Measurements from ENCODE around the gene HDAC8. TPM values are rescaled to one million over a fixed set of nuclear protein-coding genes. Genes with fewer than 3 reads are reported as not detected.

The HDAC8 gene
- total RNA-seq, 4 donors from 2014 or later, result 9.0 to 18.1 (median 14.2) TPM

DNA sequence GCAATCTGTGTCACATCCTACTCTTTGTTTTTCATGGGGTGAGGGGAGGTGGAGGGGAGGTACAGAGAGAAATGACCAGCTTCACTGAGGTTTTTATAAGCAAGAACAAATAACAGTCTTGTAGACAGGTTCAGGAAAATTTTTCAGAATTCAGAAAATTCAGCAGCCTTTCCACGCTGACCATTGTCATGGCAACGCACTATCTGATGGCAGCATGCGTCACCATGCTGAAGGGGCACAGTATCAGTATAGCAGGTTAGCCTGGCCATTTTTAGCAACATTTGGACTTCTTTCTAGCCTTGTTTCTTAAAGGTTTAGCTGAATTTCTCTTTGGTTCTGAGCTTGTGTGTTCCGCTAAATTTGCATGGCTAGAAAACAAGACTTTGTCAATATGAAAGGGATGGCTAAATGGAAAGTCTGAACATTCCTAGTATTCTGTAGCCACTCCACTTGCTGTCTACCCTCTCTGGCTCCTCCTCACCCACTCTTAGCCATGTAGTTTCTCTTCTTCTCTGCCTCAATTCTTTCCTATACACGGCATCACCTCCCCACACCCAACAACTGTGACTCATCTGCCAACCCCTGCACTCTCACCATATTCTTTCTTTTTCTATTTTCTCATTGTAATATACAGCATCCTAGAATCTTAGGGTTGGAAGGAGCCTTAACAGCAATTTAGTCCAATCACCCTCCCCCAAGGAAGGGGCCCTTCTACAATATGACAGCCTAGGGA, 224.2 kb downstream of the HDAC8 start:
- Histone ChIP-seq H3K9me3 (no peaks in the 10 kb centered on the region), H3K4me3 (no peak overlapping the region), H3K36me3 (no peaks in the 10 kb centered on the region), H3K4me1 (no peaks in the 10 kb centered on the region), H3K27ac (no peak overlapping the region), H3K27me3 (no peaks in the 10 kb centered on the region)
- in situ Hi-C loops (cut with MboI; ENCODE audit: low sequenced_read_pairs in 4 of 4), result loop anchor here in 1 of 4 donors (25.0 kb wide), 1 partner anchor 89 kb away; no protein-coding TSS in a partner anchor
- ATAC-seq (no peak), DNase-seq (no peak)
- TF ChIP-seq, protein P1, sequence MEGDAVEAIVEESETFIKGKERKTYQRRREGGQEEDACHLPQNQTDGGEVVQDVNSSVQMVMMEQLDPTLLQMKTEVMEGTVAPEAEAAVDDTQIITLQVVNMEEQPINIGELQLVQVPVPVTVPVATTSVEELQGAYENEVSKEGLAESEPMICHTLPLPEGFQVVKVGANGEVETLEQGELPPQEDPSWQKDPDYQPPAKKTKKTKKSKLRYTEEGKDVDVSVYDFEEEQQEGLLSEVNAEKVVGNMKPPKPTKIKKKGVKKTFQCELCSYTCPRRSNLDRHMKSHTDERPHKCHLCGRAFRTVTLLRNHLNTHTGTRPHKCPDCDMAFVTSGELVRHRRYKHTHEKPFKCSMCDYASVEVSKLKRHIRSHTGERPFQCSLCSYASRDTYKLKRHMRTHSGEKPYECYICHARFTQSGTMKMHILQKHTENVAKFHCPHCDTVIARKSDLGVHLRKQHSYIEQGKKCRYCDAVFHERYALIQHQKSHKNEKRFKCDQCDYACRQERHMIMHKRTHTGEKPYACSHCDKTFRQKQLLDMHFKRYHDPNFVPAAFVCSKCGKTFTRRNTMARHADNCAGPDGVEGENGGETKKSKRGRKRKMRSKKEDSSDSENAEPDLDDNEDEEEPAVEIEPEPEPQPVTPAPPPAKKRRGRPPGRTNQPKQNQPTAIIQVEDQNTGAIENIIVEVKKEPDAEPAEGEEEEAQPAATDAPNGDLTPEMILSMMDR (IDR thresholded peaks at IDR 0.05 in 4 of 5, conservative IDR thresholded peaks at IDR 0.05 in 1 of 5), result no peak
- no peak for TF ChIP-seq POLR2A (IDR thresholded peaks at IDR 0.05)
- intact Hi-C loops (cut with DNase I; ENCODE audit: low total_unique reads), result no loop called here

DNA sequence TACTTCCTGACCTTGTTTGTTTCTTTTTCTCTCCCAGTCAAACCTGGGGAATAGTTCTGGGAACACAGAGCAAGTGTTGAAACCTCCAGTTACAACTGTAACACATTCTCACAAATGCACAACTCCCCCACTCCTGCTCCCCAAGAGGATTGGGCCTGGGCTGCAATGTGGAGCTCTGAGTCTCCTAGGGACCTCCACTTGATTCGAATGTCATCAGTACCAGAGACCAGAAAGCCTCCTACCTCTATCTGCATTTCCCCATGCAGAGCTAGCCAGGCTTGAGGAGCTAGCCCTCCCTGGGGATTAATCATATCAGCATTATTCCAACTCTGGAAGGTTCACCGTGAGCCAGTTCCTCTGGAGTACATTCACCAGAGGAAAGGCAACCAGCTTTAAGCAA, 225.3 kb downstream of the HDAC8 start:
- H3K4me1 ChIP-seq, result no peaks in the 10 kb centered on the region
- intact Hi-C loops (cut with DNase I; ENCODE audit: low total_unique reads) (no loop called here), in situ Hi-C loops (cut with MboI; ENCODE audit: low sequenced_read_pairs in 4 of 4) (loop anchor here in 1 of 4 donors (25.0 kb wide), 1 partner anchor 90 kb away; no protein-coding TSS in a partner anchor)
- no peak for DNase-seq
- H3K27ac ChIP-seq, result no peak overlapping the region
- no peak for ATAC-seq
- no peak overlapping the region for H3K4me3 ChIP-seq
- no peaks in the 10 kb centered on the region for H3K9me3 ChIP-seq
- no peaks in the 10 kb centered on the region for H3K27me3 ChIP-seq
- no peaks in the 10 kb centered on the region for H3K36me3 ChIP-seq
- TF ChIP-seq, protein P1 (IDR thresholded peaks at IDR 0.05 in 4 of 5, conservative IDR thresholded peaks at IDR 0.05 in 1 of 5), result no peak
- no peak for TF ChIP-seq POLR2A (IDR thresholded peaks at IDR 0.05)

DNA sequence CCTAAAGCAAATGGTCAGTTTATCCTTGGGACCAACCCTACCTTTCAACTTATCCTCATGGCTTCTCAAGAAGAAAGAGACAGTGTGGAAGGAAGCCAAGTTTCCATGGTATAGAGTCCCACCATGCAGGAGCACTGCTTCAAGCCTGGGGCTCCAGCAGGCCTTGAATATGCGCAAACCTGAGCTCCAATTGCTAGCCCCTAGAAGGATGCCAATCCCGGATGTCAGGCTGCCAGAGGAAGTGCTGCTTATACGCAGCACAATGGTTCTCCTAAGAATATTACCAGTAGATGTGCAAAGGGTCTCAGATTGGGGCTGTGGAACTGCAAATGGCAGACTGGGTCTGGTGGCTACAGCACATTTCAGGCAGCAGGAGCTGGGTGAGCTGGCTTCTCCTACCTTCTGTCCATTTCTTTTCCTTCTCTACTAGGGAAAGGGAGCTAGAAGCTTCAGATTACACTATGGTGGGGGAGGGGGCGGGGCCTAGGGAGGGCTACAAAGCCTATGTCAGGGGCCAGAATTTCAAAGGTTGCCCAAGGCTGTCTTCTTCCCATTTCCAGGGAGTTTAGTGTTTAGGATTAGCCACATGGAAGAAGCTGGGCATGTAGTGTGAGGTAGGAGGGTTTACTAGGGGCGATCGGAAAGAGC, 226.2 kb downstream of the HDAC8 start:
- TF ChIP-seq, protein P1 (IDR thresholded peaks at IDR 0.05 in 4 of 5, conservative IDR thresholded peaks at IDR 0.05 in 1 of 5), result no peak
- no peak for TF ChIP-seq POLR2A (IDR thresholded peaks at IDR 0.05)
- intact Hi-C loops (cut with DNase I; ENCODE audit: low total_unique reads) (no loop called here), in situ Hi-C loops (cut with MboI; ENCODE audit: low sequenced_read_pairs in 4 of 4) (loop anchor here in 1 of 4 donors (25.0 kb wide), 1 partner anchor 91 kb away; no protein-coding TSS in a partner anchor)
- Histone ChIP-seq H3K9me3 (no peaks in the 10 kb centered on the region), H3K27me3 (no peaks in the 10 kb centered on the region), H3K4me3 (no peak overlapping the region), H3K36me3 (no peaks in the 10 kb centered on the region), H3K4me1 (no peaks in the 10 kb centered on the region), H3K27ac (no peak overlapping the region)
- ATAC-seq (no peak), DNase-seq (no peak)

DNA sequence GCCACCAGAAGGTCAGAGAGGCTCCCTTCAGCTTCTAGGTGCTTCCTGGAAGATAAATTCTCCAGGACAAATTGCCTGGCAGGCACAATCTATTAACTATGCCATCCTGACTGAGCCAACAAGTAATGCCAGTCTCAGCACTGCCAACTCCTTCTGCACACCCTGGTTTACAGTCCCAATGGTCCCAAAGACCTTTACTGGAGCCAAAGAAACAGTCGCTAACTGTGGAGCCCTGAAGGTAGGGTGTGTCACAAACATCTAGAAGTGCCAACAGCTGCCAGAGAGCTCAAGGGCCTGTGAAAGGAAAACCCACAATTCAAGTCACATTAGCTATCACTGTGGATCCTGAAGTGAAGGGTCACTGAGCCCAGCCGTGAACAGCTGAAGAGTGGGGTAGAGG, 232.0 kb downstream of the HDAC8 start:
- intact Hi-C loops (cut with DNase I; ENCODE audit: low total_unique reads) (no loop called here), in situ Hi-C loops (cut with MboI; ENCODE audit: low sequenced_read_pairs in 4 of 4) (loop anchor here in 1 of 4 donors (25.0 kb wide), 1 partner anchor 97 kb away; no protein-coding TSS in a partner anchor)
- H3K27me3 ChIP-seq, result no peaks in the 10 kb centered on the region
- H3K4me1 ChIP-seq, result no peaks in the 10 kb centered on the region
- no peaks in the 10 kb centered on the region for H3K9me3 ChIP-seq
- ATAC-seq (no peak), DNase-seq (no peak)
- no peaks in the 10 kb centered on the region for H3K36me3 ChIP-seq
- H3K27ac ChIP-seq, result no peak overlapping the region
- H3K4me3 ChIP-seq, result no peak overlapping the region
- TF ChIP-seq POLR2A (IDR thresholded peaks at IDR 0.05), result no peak
- TF ChIP-seq, protein P1 (IDR thresholded peaks at IDR 0.05 in 4 of 5, conservative IDR thresholded peaks at IDR 0.05 in 1 of 5), result no peak

Data from gastrocnemius medialis (tissue), 4 donors.